RPMI7951 (cell line): ENCODE measurements around the gene ABAT. TPM values are rescaled to one million over a fixed set of nuclear protein-coding genes. Genes with fewer than 3 reads are reported as not detected.

Experiments used
- DNase-seq: peaks from one replicate; pipeline ENCODE4 v3.0.0-alpha.2; 2012; ENCODE audit warnings: low read depth
- total RNA-seq: library from RNA; depleted of rRNA; stranded (reverse); fragments of >200 nt; shearing (Covaris generic); gene quantifications from 2 replicates; pipeline ENCODE4 v1.2.3, GENCODE V29; 2014; rRNA removed

The ABAT gene
- total RNA-seq: 3.1 and 3.5 TPM in 2 replicates

GRCh38 chr16:8674413-8675022, at the start of gene ABAT:
TSS of gene ABAT (plus strand) at chr16:8674617. CDS start at chr16:8735740, 61,123 bp downstream.
- peak; percentile 81 for DNase-seq

GRCh38 chr16:8625491-8626087, 48.8 kb upstream of the ABAT start:
- DNase-seq: no peak

- DNase-seq: no peak
Measured at GRCh38 chr16:8626946-8627345, 47.5 kb upstream of the ABAT start.

DNA sequence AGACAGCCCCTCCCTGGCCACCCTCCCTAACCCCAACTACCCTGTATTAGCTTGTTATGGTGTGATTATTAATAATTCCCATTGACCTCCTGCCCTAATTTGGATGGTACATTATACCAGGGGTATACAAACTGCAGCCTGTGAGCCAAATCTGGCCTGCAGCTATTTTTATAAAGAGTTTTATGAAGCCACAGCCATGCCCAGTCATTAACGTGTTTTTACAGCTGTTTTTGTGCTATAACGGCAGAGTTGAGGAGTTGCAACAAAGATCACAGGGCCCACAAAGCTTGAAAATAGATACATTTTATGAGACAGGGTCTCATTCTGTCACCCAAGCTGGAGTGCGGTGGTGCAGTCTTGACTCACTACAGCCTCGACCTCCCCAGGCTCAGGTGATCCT, 47.0 kb upstream of the ABAT start:
- DNase-seq: no peak

- DNase-seq: no peak
Measured at GRCh38 chr16:8628981-8629725, 45.3 kb upstream of the ABAT start.

DNA sequence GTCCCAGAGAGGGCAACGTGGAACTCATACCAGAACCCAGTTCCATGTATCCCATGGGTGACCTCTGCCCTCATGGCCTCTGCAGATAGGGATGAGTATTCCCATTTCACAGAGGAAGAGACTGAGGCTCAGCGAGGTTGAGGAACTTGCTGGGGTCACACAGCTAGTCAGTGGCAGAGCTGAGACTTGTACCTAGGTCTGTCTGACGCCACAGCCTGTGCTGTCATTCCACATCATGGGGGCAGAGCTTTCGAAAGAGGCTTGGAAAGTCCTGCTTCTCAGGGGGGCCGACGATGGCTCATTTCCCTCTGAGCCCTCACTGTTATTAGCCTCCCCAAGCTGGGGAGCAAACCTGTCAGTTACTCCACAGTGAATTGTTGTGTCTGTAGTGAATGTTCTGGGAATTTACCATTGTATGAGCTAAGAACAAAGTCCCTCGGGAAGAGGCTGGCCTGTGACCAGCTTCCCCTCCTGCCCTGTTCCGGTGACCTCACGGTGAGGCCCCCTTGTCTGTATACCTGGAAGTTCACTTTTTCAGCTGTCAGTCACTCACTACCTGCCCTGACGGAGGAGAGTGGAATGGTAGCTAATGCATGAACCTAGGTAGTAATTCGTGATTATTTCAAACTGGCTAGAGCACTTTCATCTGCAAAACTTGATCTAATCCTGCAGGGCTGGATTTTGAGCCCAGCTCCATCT, 44.0 kb upstream of the ABAT start:
- DNase-seq: no peak

DNA sequence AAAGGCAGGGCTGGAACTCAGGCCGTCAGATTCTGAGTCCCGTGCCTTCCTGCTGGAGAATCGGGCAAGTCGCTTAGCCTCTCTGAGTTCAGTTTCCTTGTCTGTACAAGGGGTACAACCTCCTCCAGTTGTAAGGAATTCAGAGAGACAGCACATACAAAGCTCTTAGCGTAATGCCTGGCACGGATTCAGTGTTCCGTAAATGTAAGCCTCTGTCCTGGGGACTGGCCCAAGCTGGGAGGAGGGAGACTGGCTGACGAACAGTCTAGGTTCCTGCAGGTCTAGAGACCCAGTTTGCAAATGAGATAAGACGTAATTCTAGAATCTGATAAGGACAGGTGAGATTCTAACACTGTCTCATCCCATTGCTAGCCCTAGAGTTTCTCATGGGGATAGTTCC, 43.0 kb upstream of the ABAT start:
- no peak for DNase-seq

DNA sequence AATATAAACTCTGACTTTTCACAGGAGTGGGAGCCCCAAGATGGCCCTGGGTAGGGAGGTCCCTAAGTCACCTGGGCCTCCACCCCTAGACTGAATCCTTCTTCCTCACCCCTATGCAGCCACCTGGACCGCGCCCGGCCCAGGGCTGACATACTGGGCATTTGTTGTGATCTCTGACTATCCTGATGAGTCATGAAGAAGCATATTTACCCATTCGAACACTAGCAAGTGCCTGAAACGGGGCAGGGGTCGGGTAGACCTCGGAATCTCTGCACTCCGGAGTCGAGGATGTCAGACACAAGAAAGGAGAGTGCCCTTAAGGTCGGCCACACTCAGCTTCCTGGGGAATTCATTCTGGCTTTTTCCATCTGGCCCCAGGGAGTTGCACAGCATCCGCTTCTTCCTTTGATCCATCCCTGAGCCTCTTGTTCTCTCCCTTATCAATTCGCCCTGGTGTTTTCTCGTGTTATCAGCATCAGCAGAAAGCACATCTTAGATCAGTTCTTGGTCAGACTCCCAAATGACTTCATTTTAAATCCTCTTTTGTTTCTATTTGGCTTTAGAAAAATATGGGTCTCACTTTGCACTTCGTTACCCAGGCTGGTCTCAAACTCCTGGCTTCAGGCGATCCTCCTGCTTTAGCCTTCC, 42.5 kb upstream of the ABAT start:
- DNase-seq: no peak

GRCh38 chr16:8632675-8633182, 41.7 kb upstream of the ABAT start:
- no peak for DNase-seq

DNA sequence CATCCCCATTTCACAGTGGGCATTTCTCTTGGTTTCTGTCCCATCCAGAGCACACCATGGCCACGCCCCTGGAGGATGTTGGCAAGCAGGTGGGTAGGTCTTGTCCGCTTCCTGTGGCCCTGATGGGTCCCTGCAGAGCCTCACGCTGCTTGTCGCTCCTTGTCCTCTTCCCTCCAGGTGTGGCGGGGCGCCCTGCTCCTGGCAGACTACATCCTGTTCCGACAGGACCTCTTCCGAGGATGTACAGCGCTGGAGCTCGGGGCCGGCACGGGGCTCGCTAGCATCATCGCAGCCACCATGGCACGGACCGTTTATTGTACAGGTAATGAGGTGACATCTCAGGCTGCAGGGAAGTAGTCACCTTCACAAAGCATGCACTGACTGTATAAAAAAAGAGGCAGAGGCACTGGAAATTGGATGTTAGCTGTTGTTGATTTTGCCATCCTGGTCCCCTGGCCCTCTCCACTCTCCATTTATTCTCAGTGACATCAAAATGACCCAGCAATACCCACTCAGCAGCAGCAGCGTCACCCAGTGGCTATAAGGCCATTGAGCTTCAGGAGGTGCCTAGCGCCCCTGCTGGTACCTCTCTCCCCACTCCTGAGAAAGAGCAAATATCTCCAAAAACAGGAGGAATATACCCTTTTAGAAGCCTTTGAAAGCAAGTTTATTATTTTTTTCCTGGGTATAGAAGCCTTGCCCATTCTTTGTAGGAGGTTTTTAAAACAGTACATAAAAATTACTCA, 39.3 kb upstream of the ABAT start:
- no peak for DNase-seq

DNA sequence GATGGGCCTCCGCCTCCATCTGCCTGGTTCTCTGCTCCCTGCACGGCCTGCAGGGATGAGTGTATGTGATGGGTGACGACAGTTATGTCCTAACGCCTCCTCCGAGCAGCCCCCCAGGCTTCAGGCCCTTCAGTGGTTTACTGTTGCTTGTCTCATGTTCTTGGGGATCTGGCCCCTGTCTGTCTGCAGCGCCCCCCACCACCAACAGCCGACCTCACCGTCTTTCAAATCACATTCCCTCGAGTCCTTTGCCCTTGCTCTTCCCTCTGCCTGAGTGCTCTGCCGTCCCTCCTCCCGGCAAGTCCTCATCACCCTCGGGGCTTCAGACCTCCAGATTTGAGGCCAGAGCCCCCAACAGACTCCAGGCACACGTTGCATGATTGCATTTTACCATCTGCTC, 34.7 kb upstream of the ABAT start:
- DNase-seq: no peak

DNA sequence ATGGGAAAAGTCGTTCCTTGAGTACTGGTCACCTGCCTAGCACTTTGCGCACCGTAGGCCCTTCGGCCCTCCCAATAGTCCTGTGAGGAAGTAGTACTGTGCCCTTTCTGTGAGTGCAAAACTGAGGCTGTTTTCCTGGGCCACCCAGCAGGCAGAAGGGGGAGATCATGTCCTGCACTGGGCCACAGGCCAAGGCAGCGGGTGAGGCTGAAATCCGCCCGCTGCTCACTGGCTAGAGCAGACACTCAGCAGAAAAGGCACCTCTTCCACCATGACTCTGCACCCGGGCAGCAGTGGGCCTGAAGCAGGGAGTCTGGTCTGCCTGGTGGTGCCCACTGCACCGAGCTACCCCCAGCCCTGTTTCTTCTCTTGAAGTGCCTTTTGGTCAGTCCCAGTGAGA, 32.7 kb upstream of the ABAT start:
- no peak for DNase-seq

DNA sequence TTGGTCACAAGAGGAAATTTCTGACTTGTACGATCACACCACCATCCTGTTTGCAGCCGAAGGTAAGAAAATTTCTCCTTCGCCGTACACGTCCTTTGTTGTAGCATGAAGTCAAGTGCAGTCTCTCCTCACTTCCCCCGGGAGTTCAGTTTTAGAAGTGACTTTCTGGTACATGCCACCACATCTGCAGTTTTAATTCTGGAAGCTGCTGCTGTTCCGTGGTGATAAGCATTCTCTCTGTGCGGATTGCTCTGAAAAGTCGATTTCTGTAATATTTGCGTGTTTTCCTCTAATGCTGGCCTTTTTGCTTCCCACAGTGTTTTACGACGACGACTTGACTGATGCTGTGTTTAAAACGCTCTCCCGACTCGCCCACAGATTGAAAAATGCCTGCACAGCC, 32.3 kb upstream of the ABAT start:
- DNase-seq: no peak

DNA sequence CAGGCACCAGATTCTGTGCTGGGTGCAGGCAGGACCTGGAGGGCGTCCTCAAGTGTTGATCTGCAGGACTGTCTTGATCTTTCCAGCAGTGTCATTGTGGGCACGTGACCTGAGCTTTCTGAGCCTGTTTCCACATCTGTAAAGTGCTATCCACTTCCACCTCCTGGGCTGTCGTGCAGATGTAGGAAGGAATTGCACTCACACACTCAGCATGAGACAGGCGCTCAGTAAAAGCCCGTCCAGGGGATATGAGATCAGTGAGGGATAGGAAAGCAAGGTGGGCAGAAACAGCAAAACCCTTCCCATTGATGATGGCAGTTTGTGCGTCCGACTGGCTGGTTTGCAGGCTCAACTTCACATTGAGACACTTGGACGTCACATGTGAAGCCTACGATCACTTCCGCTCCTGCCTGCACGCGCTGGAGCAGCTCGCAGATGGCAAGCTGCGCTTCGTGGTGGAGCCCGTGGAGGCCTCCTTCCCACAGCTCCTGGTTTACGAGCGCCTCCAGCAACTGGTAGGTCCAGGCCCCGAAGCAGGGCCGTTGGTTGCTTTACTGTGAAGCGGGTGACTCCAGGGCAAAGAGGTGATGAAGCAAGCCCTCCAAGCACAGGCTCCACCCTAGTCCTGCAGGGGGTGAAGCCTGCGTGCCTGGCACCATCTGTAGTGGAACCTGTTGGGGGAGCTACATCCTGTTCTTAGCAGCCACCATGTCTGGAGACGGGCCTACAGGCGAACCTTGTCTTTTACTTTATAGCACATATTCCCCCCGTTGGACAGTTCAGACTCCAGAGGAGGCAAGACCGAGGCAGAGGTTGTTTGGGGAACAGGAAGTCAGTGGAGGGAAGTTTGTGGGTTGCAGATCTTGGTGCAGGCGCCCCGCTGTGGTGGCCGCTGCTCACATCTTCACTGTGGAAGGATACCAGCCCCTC, 29.9 kb upstream of the ABAT start:
- no peak for DNase-seq

- DNase-seq: no peak
Measured at GRCh38 chr16:8645141-8645521, 29.3 kb upstream of the ABAT start.

GRCh38 chr16:8645831-8646230, 28.6 kb upstream of the ABAT start:
- DNase-seq: no peak

DNA sequence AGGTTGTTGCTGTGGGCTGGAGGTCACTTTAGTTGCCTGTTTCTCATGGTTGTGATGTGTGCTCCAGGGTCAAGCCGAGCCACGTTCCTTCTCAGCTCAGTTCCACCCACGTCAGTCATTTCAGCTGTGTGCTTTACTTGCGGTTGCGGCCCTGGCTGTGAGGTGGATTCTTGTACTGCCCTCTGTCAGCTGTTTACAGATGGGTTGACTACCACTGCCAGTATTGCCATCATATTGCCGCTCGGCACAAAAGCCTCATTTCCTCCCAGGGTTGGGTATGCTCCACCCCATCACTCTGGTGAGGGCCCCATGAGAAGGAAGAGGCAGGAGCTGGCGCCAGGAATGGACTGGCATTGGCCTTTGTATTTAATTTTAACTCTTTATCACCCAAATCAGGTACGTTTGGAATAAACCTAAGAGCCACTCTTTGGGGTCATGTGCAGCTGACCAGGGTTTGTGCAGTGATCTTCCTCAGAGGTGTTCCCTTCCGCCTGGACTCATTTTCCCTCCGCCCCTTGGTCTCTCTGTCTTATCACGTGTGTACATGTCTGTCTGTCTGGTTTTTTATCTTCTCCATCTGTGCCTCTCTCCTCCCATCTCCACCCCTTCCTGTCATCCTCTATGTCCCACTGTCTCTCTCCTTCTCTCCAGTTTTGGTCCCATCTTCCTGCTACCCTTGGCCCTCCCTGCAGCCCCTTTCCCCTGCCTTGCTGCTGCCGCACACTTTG, 27.9 kb upstream of the ABAT start:
- DNase-seq: no peak

DNA sequence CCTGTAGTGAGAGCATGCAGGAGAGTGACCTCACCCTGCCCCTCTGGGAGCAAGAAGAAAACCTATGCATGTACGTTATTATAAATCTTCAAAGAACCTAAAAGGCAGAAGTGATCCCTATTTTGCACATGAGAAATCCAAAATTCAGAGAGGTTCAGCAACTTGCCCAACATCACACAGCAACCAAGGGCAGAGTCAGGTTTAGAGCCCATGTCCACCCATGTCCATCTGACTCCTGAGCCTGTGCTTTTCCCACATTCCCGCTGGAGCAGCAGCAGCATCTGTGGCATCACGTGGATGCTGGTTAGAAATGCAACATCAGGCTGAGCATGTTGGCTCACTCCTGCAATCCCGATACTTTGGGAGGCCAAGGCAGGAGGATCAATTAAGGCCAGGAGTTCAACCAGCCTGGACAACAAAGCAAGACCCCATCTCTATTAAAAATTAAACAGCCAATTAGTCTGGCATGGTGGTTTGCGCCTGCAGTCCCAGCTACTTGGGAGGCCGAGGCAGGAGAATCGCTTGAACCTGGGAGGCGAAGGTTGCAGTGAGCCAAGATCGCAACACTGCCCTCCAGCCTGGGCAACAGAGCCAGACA, 26.6 kb upstream of the ABAT start:
- DNase-seq: no peak

- DNase-seq: no peak
Measured at GRCh38 chr16:8648877-8649276, 25.5 kb upstream of the ABAT start.
